ENCODE measurements around the gene KRTAP3-2.
"Not testable (repeated sequence)": the region's sequence is repeated elsewhere in the genome, so short reads cannot be mapped to it uniquely, and the experiment has no call there.

KRTAP3-2 gene

GRCh38 chr17:40999563-40999962 lies at the start of gene KRTAP3-2:
KRTAP3-2 (minus strand) TSS chr17:40999906; CDS start chr17:40999853, 53 bp downstream.
- not testable (repeated sequence) for DNase-seq (ENCODE audit: low read depth in 2 of 2)

DNA sequence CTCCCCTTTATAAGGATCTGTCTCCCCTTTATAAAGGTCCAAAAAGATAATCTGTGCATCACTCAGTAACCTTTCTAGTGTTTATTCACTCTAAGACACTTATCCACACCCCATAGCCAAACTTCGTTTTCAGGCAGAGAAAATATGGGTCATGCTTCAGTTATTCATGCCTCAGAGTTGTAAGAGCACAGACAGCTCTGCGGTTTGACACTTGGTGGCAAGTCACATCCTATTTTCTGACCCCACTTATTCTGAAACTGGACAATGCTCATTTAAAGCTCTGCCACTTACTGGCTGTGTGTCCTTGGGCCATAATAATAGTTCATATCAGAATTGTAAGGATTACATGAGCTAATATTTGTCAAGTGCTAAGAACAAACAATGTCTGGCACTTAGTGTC lies 49.4 kb upstream of the KRTAP3-2 start:
- no peak for DNase-seq (ENCODE audit: low read depth in 2 of 2)

DNA sequence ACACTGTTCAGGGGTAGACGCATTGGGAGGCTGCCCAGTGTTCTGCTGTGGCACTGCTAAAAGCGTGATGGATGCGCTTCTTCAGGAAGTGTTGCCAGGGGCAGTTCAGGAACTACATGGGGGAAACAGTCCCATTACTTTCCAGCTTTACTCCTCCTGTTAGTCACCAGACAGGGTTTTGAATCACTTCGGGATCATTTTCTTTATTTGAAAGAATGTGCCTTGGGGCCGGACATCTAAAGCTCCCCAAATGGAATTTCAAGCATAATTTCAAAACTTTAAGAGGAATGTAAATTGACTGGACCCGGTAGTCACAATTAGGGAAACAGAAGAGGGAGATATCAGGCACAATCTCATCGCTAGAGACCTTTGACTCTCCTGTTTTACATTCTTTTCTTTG lies 48.7 kb upstream of the KRTAP3-2 start:
- no peak for DNase-seq (ENCODE audit: low read depth in 2 of 2)

- DNase-seq (ENCODE audit: low read depth in 2 of 2) = not testable (repeated sequence)
Measured at GRCh38 chr17:41046735-41047465, 47.2 kb upstream of the KRTAP3-2 start, which contains the start of gene KRTAP2-1. KRTAP2-1 (minus strand) TSS chr17:41047316; CDS start chr17:41047267, 49 bp downstream.

- no peak for DNase-seq (ENCODE audit: low read depth in 2 of 2)
Measured at GRCh38 chr17:41042953-41043352, 43.2 kb upstream of the KRTAP3-2 start.

GRCh38 chr17:41040783-41041571 lies 41.3 kb upstream of the KRTAP3-2 start, which contains the start of gene KRTAP1-1:
KRTAP1-1 (minus strand) TSS chr17:41041450; CDS start chr17:41041397, 53 bp downstream.
- not testable (repeated sequence) for DNase-seq (ENCODE audit: low read depth in 2 of 2)

- DNase-seq (ENCODE audit: low read depth in 2 of 2) = no peak
Measured at GRCh38 chr17:41037853-41038350, 38.2 kb upstream of the KRTAP3-2 start.

GRCh38 chr17:41034346-41034935 lies 34.7 kb upstream of the KRTAP3-2 start, which contains the start of gene KRTAP1-3:
KRTAP1-3 (minus strand) TSS chr17:41034874; CDS start chr17:41034821, 53 bp downstream.
- not testable (repeated sequence) for DNase-seq (ENCODE audit: low read depth in 2 of 2)

DNA sequence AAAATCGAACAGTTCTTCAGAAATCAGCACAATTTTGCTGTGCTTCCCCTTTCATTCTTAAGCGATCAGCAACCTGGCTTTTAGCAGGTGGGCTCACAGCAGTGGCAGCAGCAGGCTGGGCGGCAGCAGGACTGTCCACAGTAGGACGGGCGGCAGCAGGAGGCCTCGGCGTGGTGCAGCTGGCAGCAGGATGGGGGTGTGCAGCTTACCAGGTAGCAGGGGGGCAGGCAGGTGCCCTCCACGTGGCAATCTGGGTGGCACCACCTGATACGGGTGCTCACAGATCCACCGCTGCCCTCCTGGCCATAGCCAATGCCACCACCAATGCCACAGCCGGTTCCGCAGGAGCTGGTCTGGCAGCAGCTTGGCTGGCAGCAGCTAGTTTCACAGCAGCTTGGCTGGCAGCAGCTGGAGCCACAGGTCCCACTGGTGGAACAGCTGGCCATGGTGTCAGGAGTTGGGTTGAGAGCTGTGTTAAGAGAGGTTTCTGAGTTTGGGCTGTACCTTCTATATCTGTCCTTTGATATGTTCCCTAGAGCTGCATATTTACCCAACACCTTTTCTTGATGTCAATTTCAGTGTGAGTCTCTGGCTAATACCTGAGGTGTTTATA lies 30.0 kb upstream of the KRTAP3-2 start, which contains the start of gene KRTAP1-4:
Gene KRTAP1-4 (minus strand): TSS at position 563 of the 613 bp plus-strand sequence. CDS start 117 bp downstream, at position 446.
- DNase-seq (ENCODE audit: low read depth in 2 of 2) = no peak

DNA sequence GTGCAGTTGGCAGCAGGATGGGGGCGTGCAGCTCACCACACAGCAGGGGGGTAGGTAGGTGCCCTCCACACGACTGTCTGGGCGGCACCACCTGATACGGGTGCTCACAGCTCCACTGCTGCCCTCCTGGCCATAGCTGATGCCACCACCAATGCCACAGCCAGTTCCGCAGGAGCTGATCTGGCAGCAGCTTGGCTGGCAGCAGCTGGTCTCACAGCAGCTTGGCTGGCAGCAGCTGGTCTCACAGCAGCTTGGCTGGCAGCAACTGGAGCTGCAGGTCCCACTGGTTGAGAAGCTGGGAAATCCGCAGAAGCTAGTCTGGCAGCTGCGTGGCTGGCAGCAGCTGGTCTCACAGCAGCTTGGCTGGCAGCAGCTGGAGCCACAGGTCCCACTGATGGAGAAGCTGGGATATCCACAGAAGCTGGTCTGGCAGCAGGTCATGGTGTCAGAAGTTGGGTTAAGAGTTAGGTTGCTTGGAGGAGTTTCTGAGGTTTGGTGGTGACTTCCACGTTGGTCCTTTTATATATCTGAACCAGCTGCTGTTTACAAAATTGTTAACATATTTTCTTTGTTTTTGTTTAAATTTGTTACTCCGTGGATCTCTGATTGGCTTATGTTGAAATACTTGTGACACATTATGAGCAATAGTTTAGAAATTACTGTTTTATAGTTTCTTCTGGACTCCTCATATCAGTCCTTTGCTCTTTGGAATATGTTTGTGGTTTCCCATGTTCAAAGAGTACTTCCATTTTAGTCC lies 27.2 kb upstream of the KRTAP3-2 start, which contains the start of gene KRTAP1-5:
Gene KRTAP1-5 (minus strand): TSS at position 494 of the 757 bp plus-strand sequence. CDS start 53 bp downstream, at position 441.
- DNase-seq (ENCODE audit: low read depth in 2 of 2) = no peak

DNA sequence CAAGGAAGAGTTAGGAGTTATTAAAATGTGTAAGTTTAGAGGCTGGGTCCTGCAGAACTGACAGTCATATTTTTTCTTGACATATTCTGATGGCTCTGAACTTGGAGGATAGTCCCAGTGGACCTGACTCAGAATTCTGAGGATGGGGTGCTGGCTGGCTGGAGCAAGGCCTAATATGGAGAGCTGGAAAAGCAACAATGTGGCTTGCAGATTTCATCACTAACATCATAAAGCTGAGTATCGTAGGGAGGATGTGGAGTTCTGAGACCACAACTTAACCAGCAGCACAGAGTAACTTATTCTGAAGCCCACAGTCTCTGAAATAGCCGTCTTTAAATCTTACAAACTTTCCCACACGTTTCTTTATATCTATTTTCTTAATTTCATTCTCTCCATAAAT lies 25.0 kb upstream of the KRTAP3-2 start:
- DNase-seq (ENCODE audit: low read depth in 2 of 2) = no peak

GRCh38 chr17:41020336-41020735 lies 20.6 kb upstream of the KRTAP3-2 start:
- no peak for DNase-seq (ENCODE audit: low read depth in 2 of 2)

DNA sequence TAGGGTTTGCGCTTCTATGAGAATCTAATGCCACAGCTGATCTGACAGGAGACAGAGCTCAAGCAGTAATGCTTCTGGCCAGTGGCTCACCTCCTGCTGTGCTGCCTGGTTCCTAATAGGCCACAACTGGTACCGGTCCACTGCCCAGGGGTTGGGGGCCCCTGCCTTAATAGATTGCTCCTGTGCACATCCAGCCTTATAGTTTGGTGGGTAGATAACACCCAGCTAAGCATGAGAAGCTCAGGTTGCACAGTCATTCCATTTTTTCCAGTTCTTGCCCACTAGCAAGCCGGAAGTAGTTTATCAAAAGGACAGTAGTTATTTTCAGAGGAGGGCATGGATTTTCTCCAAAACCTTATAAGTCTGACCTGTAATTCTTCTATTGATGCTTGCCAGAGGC lies 19.7 kb upstream of the KRTAP3-2 start:
- DNase-seq (ENCODE audit: low read depth in 2 of 2) = no peak

DNA sequence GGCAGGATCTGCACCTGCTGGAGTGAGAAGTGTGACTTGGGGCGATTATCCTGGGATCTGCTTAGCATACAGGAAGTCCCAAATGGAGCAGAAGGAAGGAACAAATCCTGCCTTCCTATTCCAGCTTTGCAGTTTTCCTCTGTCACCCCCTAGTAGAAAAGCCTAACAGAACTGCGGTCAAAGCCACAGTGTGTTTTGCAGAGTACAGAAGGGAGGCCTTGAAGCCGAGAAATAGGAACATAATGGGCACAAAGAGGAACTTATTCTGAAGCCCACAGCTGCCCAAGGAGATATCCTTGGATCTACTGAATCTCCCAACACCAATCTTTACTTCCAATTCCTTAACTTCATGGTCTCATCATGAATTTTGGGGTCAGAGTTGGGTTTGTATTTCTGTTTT lies 18.8 kb upstream of the KRTAP3-2 start:
- no peak for DNase-seq (ENCODE audit: low read depth in 2 of 2)

DNA sequence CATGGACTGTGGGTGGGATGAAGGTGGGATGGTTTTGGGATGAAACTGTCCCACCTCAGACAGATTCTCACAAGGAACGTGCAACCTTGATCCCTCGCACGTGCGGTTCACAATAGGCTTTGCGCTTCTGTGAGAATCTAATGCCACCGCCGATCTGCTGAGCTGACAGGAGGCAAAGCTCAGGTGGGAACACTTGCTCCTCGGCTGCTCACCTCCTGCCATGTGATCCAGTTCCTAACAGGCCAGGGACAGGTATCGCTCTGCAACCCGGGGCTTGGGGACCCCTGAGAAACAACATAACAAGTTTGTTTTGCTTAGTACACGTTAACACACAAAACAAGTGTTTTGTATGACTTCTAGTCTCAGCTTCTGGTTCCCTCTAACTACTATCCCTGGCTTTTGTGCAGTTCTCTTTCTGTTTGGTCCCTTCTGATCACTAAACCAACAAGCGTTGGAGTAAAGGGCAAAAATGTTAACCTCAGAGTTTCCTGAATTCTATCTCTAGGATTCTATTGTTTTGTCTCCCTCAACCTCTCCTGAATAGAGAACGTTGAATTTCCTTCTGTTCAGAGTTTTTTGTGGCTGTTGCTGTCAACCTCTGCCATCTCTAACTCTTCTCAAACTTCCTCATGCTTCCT lies 17.0 kb upstream of the KRTAP3-2 start:
- no peak for DNase-seq (ENCODE audit: low read depth in 2 of 2)

DNA sequence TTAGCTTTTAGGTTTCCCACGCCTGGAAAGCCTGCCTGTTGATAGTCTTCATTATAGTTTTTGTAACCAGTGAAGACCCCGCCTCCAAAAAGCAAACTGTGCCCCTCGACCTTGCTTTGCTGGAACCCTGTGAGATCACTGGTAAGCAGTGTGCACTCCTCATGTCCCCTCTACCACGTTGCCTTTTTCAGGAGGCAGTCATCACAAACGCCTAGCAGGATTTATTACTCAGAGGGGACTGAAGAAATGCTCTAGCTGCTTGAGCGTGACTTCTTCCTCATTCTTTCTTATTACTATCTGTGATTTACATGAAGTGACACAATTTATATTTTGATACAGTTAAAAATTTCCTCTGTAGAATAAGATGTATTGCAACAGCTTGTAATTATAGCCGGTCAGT lies 15.7 kb upstream of the KRTAP3-2 start:
- no peak for DNase-seq (ENCODE audit: low read depth in 2 of 2)

GRCh38 chr17:41013606-41014005 lies 13.9 kb upstream of the KRTAP3-2 start:
- DNase-seq (ENCODE audit: low read depth in 2 of 2) = no peak

DNA sequence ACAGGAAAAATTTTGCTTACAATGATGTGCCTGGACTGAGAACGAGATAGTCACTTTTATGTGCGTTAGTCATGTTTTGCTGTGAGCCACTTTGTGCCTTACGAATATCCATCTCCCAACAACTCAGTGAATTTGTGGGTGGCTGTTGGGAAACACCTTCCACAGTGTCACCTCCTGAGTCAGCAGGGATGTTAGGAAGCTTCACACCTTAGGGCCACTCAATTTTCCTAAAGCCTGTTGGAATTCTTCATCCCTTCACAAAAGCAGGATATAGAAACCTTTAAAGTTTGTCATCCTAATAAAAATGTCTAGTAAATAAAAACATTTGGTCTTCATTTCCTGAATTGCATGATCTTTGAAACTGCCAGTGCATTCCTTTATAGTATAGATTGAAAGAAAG lies 13.5 kb upstream of the KRTAP3-2 start:
- DNase-seq (ENCODE audit: low read depth in 2 of 2) = no peak

DNA sequence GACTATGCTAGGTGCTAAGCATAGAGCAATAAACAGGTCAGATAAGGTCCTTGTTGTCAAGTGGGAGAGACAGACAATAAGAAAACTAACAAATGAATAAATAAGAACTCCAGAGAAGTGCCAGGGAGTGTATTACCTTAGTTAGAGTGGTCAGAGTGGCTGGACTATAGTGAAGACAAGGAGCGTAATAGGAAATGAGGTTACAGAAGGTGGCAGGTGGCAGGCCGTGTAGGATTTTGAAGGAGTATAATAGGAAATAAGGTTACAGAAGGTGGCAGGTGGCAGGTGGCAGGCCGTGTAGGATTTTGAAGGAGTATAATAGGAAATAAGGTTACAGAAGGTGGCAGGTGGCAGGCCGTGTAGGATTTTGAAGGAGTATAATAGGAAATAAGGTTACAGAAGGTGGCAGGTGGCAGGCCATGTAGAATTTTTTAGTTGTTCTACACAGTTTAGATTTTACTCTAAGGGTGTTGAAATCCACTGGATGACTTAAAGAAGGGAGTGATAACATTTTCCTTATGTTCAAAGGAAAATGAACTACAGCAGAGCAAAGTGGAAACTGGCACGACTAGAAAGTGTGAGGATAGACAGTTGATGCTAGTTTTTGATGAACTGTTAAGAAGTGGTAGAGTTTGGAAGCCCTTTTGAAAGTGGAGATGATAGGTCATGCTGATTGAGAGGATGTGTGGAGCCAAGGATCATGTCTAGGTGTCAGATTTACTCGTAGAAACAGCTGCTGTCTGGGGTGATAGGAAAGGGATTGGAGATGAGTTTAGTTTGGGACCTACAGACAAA lies 12.8 kb upstream of the KRTAP3-2 start:
- DNase-seq (ENCODE audit: low read depth in 2 of 2) = no peak

Data from stimulated activated CD8-positive, alpha-beta memory T cell treated with anti-CD3 and anti-CD28 coated beads, Interleukin-2, amount 100 ng/mL, for 1 hour (primary cell).